ENCODE data around the gene GOLGA1.
A peak's percentile ranks its signal among the peaks of the same experiment; 100 is the strongest.
"Not testable (repeated sequence)": the region's sequence is repeated elsewhere in the genome, so short reads cannot be mapped to it uniquely, and the experiment has no call there.

GOLGA1 gene

GRCh38 chr9:124939944-124940343 is 939 bp downstream of the GOLGA1 start:
- DNase-seq (ENCODE audit: low spot score): no peak

DNA sequence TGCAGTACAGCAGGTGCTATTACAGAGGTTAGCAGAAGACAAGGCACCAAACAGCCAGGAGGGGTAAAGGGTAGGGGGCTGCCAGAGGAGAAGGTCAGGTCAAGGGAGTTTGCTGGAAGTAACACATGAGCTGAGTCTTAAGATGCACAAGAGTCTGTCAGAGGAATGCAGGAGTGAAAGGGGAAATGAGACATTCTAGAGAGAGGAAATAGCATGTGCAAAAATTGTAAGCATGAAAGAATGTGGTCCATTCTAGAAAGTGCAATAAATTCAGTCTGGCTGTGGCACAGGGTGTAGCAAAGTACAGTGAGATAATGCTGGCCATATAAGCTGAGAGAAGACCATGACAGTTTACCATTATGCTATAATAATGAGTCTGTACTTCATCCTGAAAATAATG is 6.6 kb downstream of the GOLGA1 start:
- DNase-seq (ENCODE audit: low spot score): peak; percentile 59

DNA sequence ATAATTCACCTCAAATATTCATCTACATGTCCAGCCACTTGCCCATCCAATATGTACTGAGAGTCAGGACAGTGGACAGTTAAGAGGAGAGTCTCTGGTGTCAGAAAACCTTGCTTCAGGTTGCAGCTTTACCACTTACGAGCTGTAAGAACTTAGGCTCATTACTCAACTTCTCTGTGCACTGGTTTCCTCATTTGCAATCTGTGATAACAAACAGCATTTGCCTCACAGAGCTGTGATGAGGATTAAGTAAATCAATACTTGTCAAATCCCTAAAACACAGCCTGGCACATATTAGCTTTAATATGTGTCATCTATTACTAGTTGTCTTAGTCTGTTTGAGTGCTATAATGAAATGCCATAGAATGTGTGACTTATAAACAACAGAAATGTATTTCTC is 8.6 kb downstream of the GOLGA1 start:
- DNase-seq (ENCODE audit: low spot score): no peak

- no peak for DNase-seq (ENCODE audit: low spot score)
These were observed 11.4 kb downstream of the GOLGA1 start for GRCh38 chr9:124929464-124929863.

- DNase-seq (ENCODE audit: low spot score): no peak
These were observed 12.8 kb downstream of the GOLGA1 start for GRCh38 chr9:124928116-124928515.

DNA sequence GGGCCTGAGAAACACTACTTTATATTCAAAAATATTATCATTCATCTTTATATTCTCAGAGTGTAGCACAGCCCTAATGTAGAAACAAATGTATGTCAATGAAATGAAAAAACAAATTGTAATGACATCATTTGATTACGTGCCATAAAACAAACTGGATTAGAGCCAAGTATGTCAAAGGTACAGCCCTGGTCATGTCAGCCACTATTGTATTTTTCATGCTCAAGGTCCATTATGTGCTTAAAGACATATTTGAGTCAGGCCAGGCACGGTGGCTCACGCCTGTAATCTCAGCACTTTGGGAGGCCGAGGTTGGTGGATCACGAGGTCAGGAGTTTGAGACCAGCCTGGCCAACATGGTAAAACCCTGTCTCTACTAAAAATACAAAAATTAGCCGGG is 20.5 kb downstream of the GOLGA1 start:
- DNase-seq (ENCODE audit: low spot score): not testable (repeated sequence)

GRCh38 chr9:124914753-124915405 is 26.0 kb downstream of the GOLGA1 start:
- DNase-seq (ENCODE audit: low spot score): no peak

DNA sequence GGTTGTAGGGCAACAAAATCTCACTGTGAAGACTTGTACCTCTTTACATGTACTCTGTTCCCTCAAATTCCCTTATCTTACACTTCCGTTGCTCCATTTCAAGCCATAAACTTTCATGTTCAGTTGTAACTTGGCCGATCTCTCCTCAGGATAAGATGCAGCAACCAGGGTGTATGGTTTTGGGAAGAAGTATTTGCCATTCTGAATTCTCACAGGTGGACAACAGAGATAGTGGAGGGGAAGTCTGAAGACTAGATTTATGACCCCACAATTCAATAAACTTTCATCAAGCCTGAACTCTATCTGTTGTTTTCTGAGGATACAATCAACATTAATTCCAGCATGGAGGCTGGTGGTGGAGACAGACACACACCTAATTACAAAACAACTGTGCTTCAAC is 27.5 kb downstream of the GOLGA1 start:
- no peak for DNase-seq (ENCODE audit: low spot score)

GRCh38 chr9:124911766-124912165 is 29.1 kb downstream of the GOLGA1 start:
- no peak for DNase-seq (ENCODE audit: low spot score)

DNA sequence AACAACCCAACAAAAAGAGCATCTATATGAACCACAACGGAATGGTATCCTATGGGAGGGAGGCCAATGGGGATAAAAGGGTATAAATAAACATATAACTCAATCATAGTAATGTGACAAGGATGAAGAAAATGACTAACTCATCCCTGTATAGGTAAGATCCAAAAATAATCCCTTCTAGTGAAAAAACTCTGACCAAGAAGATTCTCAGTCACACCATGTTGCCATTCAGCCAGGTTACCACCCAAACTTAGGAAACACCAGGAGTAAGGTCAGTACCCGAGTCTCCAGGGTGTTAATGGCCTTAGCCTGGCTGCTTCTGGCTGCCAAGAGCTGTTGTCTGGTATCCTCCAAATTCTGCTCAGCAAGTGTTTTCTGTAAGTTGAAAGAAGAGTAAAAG is 32.8 kb downstream of the GOLGA1 start:
- DNase-seq (ENCODE audit: low spot score): no peak

- DNase-seq (ENCODE audit: low spot score): no peak
These were observed 33.9 kb downstream of the GOLGA1 start for GRCh38 chr9:124906966-124907365.

GRCh38 chr9:124899845-124900244 is 41.0 kb downstream of the GOLGA1 start:
- DNase-seq (ENCODE audit: low spot score): no peak

DNA sequence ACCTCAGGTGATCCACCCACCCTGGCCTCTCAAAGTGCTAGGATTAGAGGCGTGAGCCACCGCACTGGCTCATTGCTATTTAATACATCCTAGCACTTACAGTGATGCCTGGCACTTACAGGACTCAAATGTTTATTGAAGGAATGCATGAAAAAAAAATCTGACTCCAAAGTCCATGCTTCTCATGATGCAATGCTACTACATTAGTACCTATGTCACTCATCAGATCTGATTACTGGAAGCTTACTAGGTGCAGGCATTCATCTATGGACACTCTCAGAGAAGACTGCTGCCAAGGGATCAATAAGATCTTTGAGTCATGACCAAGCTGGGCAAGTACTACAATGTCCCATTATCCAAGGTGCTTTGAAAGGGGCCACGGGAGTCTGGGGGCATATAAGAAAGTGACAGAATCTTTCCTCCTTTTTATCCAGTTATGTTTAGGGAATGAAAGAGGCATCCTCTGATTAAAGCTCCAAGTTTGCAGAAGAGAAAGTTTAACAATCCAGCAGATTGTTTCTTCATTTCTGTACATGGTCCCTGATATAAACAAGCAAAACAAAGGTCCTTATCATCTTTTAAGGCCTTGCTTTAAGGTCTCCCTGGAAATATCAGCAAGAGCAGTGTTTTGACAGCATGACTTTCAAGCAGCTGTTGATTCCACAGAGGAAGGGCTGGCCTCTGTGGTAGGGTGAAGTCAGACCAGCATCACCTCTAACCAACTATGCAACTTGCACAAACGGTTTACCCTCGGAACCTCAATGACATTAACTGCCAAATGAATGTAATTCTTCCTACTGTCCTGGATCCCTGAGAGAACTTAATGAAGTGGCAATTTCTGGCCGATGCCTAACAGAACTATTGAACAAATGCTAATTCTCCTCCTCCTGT is 43.1 kb downstream of the GOLGA1 start:
- DNase-seq (ENCODE audit: low spot score): no peak

DNA sequence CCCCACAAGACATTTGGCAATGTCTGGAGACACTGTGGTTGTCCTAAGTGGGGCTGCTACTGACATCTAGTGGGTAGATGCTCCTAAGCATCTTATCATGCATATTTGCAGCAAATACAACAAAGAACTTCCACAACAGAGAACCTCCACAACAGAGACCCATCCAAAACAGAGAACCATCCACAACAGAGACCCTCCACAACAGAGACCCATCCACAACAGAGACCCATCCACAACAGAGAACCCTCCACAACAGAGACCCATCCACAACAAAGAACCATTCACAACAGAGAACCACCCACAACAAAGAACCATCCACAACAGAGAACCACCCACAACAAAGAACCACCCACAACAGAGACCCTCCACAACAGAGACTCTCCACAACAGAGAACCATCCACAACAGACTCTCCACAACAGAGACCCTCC is 46.1 kb downstream of the GOLGA1 start:
- DNase-seq (ENCODE audit: low spot score): peak; percentile 52

- no peak for DNase-seq (ENCODE audit: low spot score)
These were observed 46.7 kb downstream of the GOLGA1 start for GRCh38 chr9:124894035-124894740.

DNA sequence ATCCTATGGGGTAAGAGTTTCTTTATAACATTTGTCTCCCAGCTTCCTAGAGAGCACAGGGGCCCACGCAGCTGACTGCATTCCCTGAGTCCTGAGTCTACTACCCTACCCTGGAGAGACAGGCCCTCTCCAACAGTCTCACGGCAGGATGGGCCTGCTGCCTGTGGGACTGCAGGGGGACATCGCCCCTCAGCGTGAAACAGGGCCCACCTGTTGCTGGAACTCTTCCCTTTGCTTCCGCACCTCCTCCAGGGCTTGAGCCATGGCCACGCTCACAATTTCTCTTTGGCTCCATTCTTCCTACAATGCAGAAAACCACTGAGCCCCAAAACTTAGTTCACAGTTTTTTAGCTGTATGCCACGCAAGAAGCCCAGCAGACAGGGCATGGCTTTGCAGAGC is 50.7 kb downstream of the GOLGA1 start:
- DNase-seq (ENCODE audit: low spot score): no peak

DNA sequence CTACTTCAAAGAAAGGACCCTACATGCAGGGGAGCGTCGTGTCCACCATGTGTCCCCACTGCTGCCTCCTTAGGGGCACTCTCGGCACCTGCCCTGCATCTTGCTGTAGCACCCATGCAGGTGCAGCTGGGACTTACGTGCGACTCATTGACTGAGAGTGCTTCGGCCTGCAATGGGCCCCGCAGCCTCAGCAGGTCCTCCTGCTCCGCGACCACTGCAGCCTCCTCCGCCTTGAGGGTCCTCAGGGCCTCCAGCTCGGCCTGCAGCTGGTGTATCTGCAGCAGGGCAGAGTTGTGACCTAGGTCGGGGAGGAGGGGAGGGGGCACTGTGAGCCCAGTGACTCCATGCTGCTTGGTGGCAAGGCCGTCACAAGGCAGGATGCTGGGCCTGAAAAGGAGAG is 51.9 kb downstream of the GOLGA1 start:
- no peak for DNase-seq (ENCODE audit: low spot score)

- DNase-seq (ENCODE audit: low spot score): no peak
These were observed 53.1 kb downstream of the GOLGA1 start for GRCh38 chr9:124887832-124888231.

DNA sequence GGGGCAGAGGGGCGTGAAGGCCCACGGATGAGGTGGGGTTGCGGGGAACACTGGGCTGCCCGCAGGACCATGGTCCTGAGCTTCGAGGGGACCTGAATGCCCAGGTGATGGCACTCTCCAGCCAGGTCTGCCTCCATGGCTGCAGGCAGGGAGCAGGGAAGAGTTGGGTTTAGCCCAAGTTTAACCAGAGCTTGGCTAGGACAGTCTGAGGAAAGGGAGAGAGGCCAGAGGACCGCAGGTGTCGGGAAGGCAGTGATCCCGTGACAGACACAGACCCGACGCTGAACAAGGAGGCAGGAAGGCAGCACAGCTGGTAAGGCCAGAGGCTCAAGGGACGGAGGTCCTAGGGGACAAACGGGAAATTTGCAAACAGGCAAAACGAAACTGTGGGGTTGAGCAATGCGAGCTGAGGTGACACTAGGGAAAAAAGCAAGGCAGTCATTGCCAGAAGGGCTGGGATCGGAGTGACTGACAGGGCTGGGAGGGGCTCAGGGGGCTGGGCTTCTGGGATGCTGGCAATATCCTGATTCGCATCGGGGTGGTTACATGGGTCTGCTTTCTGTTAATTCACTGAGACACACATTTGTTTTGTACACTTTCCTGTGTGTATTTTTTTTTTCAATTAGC is 53.9 kb downstream of the GOLGA1 start:
- DNase-seq (ENCODE audit: low spot score): no peak

- no peak for DNase-seq (ENCODE audit: low spot score)
These were observed 54.4 kb downstream of the GOLGA1 start for GRCh38 chr9:124886461-124886860.

DNA sequence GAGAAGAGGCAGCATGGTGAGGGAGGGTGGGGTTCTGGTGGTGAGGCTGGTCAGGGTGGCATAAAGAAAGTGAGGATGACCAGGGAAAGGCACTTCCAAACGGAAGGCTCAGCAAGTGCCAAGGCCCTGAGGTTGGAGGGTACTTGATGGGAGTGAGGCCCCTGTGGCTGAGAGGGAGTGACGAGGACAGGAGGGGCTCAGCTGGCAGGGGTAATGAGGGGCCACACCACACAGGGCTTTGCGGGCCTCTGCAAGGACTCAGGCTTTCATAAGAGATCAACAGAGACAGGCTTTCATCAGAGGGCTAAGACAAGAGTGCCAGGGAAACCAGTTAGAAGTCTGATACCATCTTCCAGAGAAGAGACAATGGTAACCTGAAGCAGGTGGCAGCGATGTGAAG is 55.3 kb downstream of the GOLGA1 start:
- no peak for DNase-seq (ENCODE audit: low spot score)

- no peak for DNase-seq (ENCODE audit: low spot score)
These were observed 56.5 kb downstream of the GOLGA1 start for GRCh38 chr9:124884376-124884775.

All from kidney capillary endothelial cell (primary cell).